ENCODE results near the gene UROS. TPM values are rescaled to one million over a fixed set of nuclear protein-coding genes. Genes with fewer than 3 reads are reported as not detected.

The UROS gene
- total RNA-seq, 4 donors from 2014 or later, result 29.7 to 46.5 (median 36.4) TPM

- Histone ChIP-seq H3K27me3 (no peaks in the 10 kb centered on the region), H3K4me1 (no peaks in the 10 kb centered on the region), H3K27ac (replicated peaks in 1 of 4) (no peak overlapping the region), H3K9me3 (no peaks in the 10 kb centered on the region), H3K36me3 (peaks cover 36 to 100% (median 68%) of the 10 kb centered on the region in 4 donors), H3K4me3 (no peak overlapping the region)
- intact Hi-C loops (cut with DNase I), result no loop called here
- no peak for TF ChIP-seq POLR2AphosphoS5 (IDR thresholded peaks at IDR 0.05)
- no peak for DNase-seq (ENCODE audit: extremely low spot score)
- WGBS, result 92% methylated on average over 8 of the region's 8 CpGs
Measured at GRCh38 chr10:125797424-125797823, 25.6 kb downstream of the UROS start.

- Histone ChIP-seq H3K36me3 (peaks cover 40 to 93% (median 74%) of the 10 kb centered on the region in 4 donors), H3K4me3 (no peak overlapping the region), H3K27me3 (no peaks in the 10 kb centered on the region), H3K9me3 (no peaks in the 10 kb centered on the region), H3K4me1 (no peaks in the 10 kb centered on the region), H3K27ac (replicated peaks in 1 of 4) (no peak overlapping the region)
- no peak for TF ChIP-seq POLR2AphosphoS5 (IDR thresholded peaks at IDR 0.05)
- no peak for TF ChIP-seq EP300 (IDR thresholded peaks at IDR 0.05)
- no peak for TF ChIP-seq CTCF (IDR thresholded peaks at IDR 0.05)
- TF ChIP-seq POLR2A (IDR thresholded peaks at IDR 0.05; ENCODE audit: low read depth), result no peak
- intact Hi-C loops (cut with DNase I), result no loop called here
- no peak for DNase-seq (ENCODE audit: extremely low spot score)
- WGBS, result 86% methylated on average over 8 of the region's 8 CpGs
Measured at GRCh38 chr10:125795637-125796190, 27.3 kb downstream of the UROS start.

GRCh38 chr10:125795128-125795527 lies 27.9 kb downstream of the UROS start:
- TF ChIP-seq POLR2AphosphoS5 (IDR thresholded peaks at IDR 0.05), result no peak
- no peak for TF ChIP-seq EP300 (IDR thresholded peaks at IDR 0.05)
- no peak for TF ChIP-seq POLR2A (IDR thresholded peaks at IDR 0.05; ENCODE audit: low read depth)
- TF ChIP-seq CTCF (IDR thresholded peaks at IDR 0.05), result no peak
- H3K4me1 ChIP-seq, result no peaks in the 10 kb centered on the region
- no peak overlapping the region for H3K27ac ChIP-seq (replicated peaks in 1 of 4)
- no peak overlapping the region for H3K4me3 ChIP-seq
- H3K27me3 ChIP-seq, result no peaks in the 10 kb centered on the region
- H3K36me3 ChIP-seq, result peaks cover 40 to 87% (median 71%) of the 10 kb centered on the region in 4 donors
- no peaks in the 10 kb centered on the region for H3K9me3 ChIP-seq
- WGBS, result no CpG with 5 or more reads among the region's 2 CpGs
- intact Hi-C loops (cut with DNase I), result no loop called here
- no peak for DNase-seq (ENCODE audit: extremely low spot score)

GRCh38 chr10:125792342-125793300 lies 30.4 kb downstream of the UROS start:
- peaks cover 44 to 92% (median 85%) of the 10 kb centered on the region in 4 donors for H3K36me3 ChIP-seq
- intact Hi-C loops (cut with DNase I), result no loop called here

More at GRCh38 chr10:125792342-125793300, 30.4 kb downstream of the UROS start:
- WGBS, result 87% methylated on average over 12 of the region's 14 CpGs
- H3K4me1 ChIP-seq, result no peaks in the 10 kb centered on the region
- DNase-seq (ENCODE audit: extremely low spot score), result no peak
- no peak overlapping the region for H3K27ac ChIP-seq (replicated peaks in 1 of 4)
- H3K4me3 ChIP-seq, result no peak overlapping the region
- no peaks in the 10 kb centered on the region for H3K9me3 ChIP-seq
- no peak for TF ChIP-seq EP300 (IDR thresholded peaks at IDR 0.05)
- no peak for TF ChIP-seq POLR2A (IDR thresholded peaks at IDR 0.05; ENCODE audit: low read depth)
- no peak for TF ChIP-seq CTCF (IDR thresholded peaks at IDR 0.05)
- TF ChIP-seq POLR2AphosphoS5 (IDR thresholded peaks at IDR 0.05), result no peak
- H3K27me3 ChIP-seq, result no peaks in the 10 kb centered on the region
